ENCODE data around the gene ERP27.

GRCh38 chr12:14930299-14930698 is 8.0 kb downstream of the ERP27 start:
- TF ChIP-seq NFRKB (IDR thresholded peaks at IDR 0.05) (no peak), SP1 (IDR thresholded peaks at IDR 0.05) (no peak), HDGF (IDR thresholded peaks at IDR 0.05; ENCODE audit: borderline replicate concordance) (no peak), ZNF384 (IDR thresholded peaks at IDR 0.05) (no peak), FOXK2 (IDR thresholded peaks at IDR 0.05) (no peak), ELF4 (IDR thresholded peaks at IDR 0.05) (no peak)
